ENCODE data around the gene TERT. TPM values are rescaled to one million over a fixed set of nuclear protein-coding genes. Genes with fewer than 3 reads are reported as not detected.
"Not testable (repeated sequence)": the region's sequence is repeated elsewhere in the genome, so short reads cannot be mapped to it uniquely, and the experiment has no call there.

TERT gene
- 165 and 184 TPM in 2 replicates for total RNA-seq
- 158 TPM for polyA plus RNA-seq (2012)

DNA sequence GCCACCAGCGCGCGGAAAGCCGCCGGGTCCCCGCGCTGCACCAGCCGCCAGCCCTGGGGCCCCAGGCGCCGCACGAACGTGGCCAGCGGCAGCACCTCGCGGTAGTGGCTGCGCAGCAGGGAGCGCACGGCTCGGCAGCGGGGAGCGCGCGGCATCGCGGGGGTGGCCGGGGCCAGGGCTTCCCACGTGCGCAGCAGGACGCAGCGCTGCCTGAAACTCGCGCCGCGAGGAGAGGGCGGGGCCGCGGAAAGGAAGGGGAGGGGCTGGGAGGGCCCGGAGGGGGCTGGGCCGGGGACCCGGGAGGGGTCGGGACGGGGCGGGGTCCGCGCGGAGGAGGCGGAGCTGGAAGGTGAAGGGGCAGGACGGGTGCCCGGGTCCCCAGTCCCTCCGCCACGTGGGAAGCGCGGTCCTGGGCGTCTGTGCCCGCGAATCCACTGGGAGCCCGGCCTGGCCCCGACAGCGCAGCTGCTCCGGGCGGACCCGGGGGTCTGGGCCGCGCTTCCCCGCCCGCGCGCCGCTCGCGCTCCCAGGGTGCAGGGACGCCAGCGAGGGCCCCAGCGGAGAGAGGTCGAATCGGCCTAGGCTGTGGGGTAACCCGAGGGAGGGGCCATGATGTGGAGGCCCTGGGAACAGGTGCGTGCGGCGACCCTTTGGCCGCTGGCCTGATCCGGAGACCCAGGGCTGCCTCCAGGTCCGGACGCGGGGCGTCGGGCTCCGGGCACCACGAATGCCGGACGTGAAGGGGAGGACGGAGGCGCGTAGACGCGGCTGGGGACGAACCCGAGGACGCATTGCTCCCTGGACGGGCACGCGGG lies at the start of gene TERT:
TSS of gene TERT (minus strand) at position 234 of the 815 bp plus-strand sequence. CDS start at position 155, 79 bp downstream.
- DNase-seq (ENCODE audit: low read depth) = peak; percentile 12

DNA sequence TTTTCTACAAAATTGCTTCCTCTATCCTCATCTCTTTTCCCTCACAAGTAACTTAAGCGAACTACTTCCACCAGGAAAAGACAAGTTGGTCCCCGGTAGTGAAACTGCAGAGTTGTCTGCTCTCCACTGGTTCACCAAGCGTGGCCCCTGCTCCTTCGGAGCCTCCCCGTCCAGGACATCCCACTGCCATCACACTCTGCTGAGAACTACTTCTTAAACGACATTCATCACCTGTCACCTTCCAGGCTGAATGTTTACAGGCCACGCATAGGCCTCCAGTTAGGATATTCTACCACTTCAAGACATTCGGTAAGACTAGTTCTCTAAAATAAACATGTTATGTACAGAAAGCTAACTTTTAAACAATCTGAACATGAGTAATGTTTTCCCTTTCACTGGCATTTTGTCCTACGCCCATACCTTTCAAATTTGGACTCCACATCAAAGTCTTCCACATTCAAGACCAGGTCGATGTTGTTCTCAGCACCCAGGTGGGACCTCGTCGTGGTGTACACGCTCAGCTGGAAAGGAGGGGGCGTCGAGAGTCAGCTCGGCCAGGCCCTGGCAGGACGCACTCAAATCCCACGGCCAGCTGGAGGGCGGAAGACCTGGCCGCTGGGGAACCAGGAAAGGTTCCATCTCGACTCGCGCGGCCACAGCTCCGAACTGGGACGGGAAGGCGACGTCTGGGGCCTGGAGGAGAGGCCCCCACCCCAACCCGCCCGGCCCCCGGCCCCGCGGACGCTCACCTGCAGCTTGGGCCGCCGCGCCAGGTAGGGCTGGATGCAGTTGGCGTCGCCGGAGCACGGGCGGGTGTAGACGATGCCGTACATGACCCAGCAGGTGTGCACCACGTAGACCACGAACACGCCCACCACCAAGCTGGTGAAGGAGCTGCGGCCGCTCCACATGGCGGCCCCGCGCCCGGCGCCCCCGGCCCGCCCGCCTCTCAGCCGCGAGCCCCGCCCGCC lies 49.3 kb upstream of the TERT start:
- DNase-seq (ENCODE audit: low read depth) = no peak

DNA sequence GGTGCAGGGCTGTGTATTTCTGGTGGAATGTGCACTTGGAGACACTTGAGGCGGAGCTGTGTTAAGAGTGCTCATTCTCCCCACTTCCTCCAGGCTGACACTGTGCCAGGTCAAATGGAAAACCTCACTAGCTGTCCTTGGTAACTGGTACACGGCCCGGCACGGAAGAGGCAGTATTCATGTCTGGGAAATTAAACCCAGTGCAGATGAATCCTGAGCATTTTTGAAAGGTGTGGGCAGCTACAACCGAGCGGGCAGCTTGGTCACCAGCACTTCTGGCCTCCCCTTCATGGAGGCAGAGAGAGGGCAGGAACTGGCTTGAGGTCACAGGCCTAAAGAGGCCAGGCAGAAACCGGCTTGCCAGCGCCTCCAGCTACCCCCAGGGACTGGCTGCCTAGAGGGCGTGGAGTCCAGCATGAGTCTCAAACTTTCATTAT lies 48.5 kb upstream of the TERT start:
- no peak for DNase-seq (ENCODE audit: low read depth)

DNA sequence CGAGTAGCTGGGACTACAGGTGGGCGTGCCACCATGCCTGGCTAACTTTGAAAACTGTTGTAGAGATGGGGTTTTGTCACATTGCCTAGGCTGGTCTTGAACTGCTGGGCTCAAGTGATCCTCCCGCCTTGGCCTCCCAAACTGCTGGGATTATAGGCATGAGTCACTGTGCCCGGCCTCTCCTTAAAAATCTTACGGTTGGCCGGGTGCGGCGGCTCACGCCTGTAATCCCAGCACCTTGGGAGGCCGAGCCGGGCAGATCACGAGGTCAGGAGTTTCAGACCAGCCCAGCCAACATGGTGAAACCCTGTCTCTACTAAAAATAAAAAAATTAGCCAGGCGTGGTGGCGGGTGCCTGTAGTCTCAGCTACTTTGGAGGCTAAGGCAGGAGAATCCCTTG lies 47.8 kb upstream of the TERT start:
- not testable (repeated sequence) for DNase-seq (ENCODE audit: low read depth)

DNA sequence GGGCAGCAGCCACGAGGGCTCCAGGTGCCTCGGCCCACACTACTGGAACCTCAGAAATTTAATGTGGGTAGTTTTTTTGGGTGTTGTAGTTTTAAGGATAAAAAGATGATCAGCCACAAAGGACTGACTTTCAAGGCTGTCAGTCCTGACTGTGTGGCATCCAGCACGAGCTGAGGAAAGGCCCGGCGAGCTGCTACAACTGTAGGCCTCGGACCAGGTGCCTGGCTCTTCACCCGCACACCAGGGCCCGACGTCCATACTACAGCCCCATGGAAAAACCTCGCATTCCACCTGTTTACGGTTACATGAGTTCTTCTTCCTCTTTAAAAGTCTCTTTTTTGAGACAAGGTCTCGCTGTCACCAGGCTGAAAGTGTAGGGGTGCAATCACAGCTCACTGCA lies 47.4 kb upstream of the TERT start:
- no peak for DNase-seq (ENCODE audit: low read depth)

DNA sequence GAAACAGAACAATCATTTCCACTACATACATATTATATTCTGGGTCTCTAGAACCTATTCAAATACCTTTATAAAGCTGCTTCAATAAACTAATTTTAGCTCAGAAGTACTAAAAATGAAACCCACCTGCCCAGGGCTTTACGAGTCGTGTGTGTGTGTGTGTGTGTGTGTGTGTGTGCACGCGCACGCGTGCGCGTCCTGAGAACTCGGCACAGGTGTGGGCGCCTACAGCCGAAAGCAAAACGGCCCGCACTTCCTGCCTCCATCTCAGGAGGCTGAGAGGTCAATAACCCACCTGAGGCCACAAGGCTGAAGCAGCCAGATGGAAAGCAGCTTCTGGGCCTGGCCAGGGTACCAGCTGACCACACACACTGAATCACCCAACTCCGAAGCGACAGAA lies 47.0 kb upstream of the TERT start:
- no peak for DNase-seq (ENCODE audit: low read depth)

DNA sequence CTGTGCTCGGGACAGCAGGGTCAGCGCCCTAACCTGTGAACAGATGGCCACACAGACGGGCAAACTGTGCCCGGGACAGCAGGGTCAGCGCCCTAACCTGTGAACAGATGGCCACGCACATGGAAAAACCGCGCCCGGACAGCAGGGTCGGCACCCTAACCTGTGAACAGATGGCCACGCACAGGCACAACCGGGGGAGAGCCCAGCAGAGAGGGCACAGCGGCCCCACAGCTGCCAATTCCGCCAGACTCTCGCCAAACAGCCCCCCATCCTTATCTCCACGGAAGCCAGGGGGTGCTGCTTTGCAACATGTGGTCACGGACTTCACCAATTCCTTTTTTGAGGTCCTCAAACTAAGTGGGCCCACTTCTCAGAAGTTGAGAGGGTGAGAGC lies 44.9 kb upstream of the TERT start:
- DNase-seq (ENCODE audit: low read depth) = not testable (repeated sequence)

DNA sequence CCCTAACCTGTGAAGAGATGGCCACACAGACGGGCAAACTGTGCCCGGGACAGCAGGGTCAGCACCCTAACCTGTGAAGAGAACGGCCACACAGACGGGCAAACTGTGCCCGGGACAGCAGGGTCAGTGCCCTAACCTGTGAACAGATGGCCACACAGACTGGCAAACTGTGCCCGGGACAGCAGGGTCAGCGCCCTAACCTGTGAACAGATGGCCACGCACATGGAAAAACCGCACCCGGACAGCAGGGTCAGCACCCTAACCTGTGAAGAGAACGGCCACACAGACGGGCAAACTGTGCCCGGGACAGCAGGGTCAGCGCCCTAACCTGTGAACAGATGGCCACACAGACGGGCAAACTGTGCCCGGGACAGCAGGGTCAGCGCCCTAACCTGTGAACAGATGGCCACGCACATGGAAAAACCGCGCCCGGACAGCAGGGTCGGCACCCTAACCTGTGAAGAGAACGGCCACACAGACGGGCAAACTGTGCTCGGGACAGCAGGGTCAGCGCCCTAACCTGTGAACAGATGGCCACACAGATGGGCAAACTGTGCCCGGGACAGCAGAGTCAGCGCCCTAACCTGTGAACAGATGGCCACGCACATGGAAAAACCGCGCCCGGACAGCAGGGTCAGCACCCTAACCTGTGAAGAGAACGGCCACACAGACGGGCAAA lies 44.4 kb upstream of the TERT start:
- DNase-seq (ENCODE audit: low read depth) = not testable (repeated sequence)

DNA sequence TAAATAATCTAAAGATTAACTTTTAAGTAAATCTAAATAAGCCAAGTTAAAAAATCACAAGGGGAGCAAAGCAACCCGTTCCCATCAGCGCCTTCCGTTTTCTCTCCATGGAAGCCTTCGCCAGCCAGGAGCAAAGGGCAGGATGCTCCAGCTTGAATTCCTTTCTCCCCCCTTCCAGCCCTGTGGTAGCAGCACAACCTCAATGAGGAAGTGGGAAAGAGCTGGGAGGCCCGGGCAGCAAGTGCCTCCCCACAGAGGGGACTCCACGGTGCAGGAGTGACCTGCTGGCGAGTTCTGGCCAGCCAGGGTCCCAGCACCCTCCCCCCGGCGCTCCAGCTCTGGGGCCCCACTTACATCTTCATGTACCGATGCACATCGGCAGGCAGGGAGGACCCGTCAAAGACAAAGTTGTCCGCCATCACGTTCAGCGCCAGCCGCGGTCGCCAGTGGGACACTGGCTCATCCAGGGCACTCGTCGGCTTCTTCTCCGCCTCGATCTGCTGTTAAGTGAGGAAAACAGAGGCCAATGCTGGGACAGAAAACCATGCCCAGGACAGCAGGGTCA lies 43.7 kb upstream of the TERT start:
- no peak for DNase-seq (ENCODE audit: low read depth)

DNA sequence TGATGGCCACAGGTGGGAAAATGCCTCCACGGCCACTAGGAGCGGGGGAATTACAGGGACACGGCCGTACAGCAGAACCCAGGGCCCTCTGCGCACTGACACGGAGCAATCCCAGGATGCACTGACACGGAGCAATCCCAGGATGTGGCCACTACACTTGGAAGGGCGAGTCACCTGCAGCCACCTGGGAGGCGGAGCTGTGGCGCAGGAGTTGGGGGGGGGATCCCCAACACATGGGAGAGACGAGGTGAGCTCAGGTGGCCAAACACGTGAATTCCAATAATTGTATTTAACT lies 43.3 kb upstream of the TERT start:
- no peak for DNase-seq (ENCODE audit: low read depth)

DNA sequence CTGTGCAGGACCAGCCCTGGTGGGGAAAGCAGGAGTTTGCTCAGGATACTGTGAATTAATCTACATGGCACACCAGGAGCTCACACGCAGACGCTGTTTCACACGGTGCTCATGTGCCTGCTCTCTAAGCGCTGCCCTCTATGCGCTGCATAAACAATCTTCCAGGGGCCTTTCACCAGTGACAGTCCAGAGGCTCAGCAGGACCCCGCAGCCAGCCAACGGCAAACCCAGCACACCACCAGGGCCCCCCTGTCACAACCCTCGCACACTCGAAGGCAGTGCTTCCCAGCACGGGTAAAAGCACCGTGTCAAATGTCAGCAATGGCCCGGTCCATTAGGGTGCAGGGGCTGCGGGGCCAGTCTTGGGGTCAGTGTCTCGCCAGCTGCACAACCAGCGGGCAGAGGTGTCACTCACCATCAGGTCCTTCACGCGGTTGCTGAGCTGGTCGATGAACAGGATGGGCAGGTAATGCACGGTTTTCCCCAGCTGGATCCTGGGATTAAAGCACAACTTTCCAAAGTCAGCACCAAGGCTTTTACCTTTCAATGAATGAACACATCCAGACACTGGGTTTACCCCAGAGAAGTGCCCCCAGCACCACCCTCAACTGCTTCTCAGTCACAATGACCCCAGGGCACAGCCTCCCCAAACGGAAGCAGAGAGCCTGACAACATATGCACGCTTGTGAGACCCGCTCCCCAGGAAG lies 42.8 kb upstream of the TERT start:
- DNase-seq (ENCODE audit: low read depth) = no peak

DNA sequence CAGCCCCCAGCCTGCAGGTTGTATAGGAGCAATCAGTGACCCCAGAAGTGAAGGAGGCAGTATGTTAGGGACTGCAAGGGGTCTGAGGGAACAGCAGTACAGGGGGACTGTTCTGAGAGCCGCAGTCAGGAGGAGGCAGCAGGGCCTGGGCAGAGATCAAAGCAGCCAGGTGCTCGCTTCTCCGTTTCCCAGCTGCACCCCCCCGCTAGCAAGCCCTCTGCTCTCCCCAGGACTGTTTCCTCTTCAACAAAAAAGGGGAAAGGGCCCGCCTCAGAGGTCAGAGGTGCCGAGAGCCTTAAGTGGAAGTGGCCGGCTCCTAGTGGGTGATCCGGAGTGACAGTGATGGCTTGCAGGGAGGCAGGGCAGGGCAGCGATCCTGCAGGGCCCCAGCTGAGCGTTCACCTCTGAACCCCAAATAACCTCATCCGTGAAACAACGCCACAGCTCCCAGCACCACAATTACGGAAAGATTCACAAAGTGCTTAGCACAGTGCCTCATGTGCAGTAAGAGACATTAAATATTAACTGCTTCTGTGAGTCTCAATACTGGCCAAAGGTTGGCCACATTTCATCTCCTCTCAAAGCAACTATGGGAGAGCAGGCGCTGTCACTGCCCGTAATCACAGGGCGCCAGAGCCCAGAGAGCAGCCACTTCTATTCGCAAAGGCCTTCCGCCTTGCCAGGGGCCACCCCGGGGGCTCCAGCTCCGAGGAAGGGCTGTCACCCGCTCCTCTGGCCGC lies 42.1 kb upstream of the TERT start:
- no peak for DNase-seq (ENCODE audit: low read depth)

DNA sequence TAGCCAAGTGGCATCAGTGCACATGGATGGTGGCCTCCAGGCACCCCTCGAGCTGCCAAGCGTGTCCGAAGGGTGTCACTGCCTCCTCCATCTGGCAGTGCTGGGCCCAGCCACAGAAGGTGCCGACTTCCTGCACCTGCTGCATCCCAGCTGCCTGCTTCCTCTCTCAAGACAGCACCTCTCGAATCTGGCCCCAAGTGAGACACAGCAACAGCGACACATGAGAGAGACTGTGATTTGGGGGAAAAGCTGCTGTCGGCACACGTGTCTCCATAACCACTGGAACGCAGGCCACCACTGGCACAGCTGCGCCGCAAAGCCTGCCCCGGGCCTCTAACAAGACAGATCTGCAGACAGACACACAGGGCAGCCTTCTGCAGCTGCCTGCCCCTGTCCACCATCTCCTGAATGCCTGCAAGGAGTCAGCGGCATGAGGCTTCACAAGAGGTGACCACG lies 41.3 kb upstream of the TERT start:
- DNase-seq (ENCODE audit: low read depth) = no peak

DNA sequence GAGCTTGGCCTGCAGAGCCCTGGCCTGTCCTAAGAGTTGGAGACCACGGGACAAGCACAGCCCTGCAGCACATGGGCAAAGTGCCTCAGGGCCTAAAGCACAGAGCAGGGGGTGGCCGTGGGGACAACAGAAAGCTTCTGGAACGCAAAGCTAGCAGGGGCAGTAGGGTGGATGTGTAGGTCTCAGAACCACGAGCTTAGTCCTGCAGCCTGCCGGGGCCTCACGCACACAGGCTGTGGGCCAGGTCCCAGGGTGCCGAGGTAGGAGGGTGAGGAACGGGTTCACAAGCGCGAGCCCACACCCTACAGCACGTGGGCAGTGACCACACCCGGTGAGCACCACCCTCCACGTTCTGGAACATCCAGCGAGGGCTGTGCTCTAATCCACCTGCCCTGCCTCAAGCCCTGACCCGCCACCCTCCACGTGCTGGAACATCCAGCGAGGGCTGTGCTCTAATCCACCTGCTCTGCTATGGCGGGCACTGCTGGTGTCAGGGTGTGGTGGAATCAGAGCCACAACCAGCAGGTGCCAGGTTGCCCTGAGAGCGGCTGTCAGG lies 40.8 kb upstream of the TERT start:
- no peak for DNase-seq (ENCODE audit: low read depth)

DNA sequence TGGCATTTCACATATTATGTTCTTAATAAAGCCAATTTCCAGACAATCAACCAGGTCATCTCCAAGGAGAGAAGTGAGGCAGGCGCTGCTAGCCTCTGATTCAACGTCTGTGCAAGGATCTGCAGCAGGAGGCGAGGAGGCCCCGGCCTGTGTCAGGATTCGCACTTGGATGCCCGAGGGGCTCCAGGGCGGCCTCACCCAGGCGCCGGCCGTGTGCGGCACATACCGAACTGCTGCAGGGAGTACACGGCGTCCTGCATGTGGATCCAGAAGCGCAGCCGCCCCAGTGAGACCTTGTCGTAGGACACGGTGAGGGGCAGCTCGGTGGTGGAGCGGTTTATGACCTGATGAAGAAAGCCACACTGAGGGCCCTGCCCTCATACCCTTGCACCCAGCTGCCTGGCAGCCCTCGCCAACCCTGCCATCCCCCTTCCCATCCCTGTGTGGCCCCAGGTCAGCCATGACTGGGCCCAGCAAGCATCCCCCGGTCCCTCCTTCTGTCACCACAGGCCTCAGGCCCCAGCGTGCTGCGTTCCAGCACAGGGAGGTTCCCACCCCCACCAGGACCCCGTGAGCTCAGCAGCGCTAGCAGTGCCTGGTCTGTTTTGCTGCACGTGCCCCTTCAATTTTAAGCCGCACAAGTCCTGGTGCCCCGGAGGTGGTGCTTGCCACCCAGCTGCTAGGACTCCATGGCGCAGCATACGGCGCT lies 40.1 kb upstream of the TERT start:
- DNase-seq (ENCODE audit: low read depth) = no peak

DNA sequence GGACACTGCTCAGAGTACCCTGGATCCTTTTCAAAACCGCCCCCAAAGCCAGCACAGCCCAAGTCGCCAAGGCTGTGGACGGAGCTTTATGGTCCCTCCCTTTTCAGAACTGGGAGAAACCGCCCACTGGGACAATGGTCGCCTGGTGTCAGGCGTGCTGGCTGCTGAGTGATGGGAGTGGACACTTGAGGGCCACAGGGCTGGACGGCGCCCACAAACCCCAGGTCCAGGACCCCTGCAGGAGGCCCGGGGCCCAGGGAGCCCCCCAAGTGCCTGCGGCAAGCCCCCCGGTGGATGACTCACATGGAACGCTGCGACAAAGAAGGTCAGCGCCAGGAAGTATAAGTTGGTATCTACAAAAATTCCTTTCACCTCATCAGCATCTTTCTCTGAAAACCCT lies 39.1 kb upstream of the TERT start:
- DNase-seq (ENCODE audit: low read depth) = no peak

DNA sequence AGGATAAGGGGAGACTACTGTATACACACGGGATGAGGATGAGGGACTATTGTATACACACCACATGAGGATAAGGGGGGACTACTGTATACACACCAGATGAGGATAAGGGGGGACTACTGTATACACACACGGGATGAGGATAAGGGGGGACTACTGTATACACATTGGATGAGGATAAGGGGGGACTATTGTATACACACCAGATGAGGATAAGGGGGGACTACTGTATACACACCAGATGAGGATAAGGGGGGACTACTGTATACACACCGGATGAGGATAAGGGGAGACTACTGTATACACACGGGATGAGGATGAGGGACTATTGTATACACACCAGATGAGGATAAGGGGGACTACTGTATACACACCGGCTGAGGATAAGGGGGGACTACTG lies 38.4 kb upstream of the TERT start:
- not testable (repeated sequence) for DNase-seq (ENCODE audit: low read depth)

DNA sequence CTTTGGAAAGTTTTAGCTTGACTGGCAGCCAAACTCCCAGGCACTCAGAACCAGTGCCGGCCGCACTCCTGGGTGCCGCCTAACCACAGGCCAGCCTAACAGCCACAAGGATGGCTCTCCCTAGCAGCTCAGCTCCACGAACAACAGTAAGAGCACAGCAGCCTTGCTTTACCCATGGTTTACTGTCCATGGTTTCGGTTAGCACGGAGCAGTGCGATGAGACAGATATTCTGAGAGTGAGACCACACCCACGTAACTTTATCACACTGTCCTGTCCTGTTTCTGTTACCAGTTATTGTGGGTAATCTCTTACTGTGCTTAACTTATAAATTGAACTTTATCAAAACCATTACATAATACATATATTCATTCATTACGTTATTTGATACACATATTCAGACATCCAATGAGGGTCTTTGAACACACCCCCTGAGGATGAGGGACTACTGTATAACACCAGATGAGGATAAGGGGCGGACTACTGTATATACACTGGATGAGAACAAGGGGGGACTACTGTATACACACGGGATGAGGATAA lies 37.7 kb upstream of the TERT start:
- DNase-seq (ENCODE audit: low read depth) = peak; percentile 53

All from myocyte (in vitro differentiated cells).